AG10803 (cell line): Measurements from ENCODE around the gene IL31RA.

Experiments
- DNase-seq: peaks from one replicate; pipeline ENCODE4 v3.0.0; 2010; ENCODE audit warnings: low read depth
- H3K4me3 ChIP-seq: 2 replicates; pipeline ENCODE4 v1.5.1; 2011; ENCODE audit warnings: mild to moderate bottlenecking, low read length, control low read depth
- CTCF ChIP-seq: conservative IDR thresholded peaks from 2 replicates; pipeline ENCODE4 v1.5.1; 2011; ENCODE audit warnings: mild to moderate bottlenecking, low read length, control low read depth, inconsistent platforms

Gene IL31RA

GRCh38 chr5:55916986-55917385, 65.8 kb downstream of the IL31RA start:
- no peak for TF ChIP-seq CTCF
- H3K4me3 ChIP-seq: no peak overlapping the region
- no peak for DNase-seq

- no peak for TF ChIP-seq CTCF
- DNase-seq: no peak
- H3K4me3 ChIP-seq: no peak overlapping the region
These were observed 66.4 kb downstream of the IL31RA start for GRCh38 chr5:55917402-55918086.

GRCh38 chr5:55918087-55919035, 67.2 kb downstream of the IL31RA start:
- no peak overlapping the region for H3K4me3 ChIP-seq
- no peak for DNase-seq
- TF ChIP-seq CTCF: no peak

- no peak for TF ChIP-seq CTCF
- DNase-seq: no peak
- H3K4me3 ChIP-seq: no peak overlapping the region
These were observed 68.5 kb downstream of the IL31RA start for GRCh38 chr5:55919625-55920024.

GRCh38 chr5:55920784-55921183, 69.6 kb downstream of the IL31RA start:
- TF ChIP-seq CTCF: peak; percentile 57
- DNase-seq: peak; percentile 21
- no peak overlapping the region for H3K4me3 ChIP-seq

GRCh38 chr5:55921617-55922016, 70.5 kb downstream of the IL31RA start:
- no peak overlapping the region for H3K4me3 ChIP-seq
- no peak for DNase-seq
- TF ChIP-seq CTCF: no peak
